BLaER1 (cell line): ENCODE measurements around the gene ZNF701.
"Not testable (repeated sequence)": the region's sequence is repeated elsewhere in the genome, so short reads cannot be mapped to it uniquely, and the experiment has no call there.

Source experiments
- H3K27ac ChIP-seq: shearing (Covaris generic); formaldehyde crosslinking; 2 replicates; pipeline ENCODE4 v1.8.1; 2022
- H3K27me3 ChIP-seq: shearing (Covaris generic); formaldehyde crosslinking; 2 replicates; pipeline ENCODE4 v1.8.1; 2022
- H3K36me3 ChIP-seq: shearing (Covaris generic); formaldehyde crosslinking; 2 replicates; pipeline ENCODE4 v1.8.1; 2022
- H3K4me1 ChIP-seq: shearing (Covaris generic); formaldehyde crosslinking; 2 replicates; pipeline ENCODE4 v1.8.1; 2022
- H3K4me2 ChIP-seq: shearing (Covaris generic); formaldehyde crosslinking; 2 replicates; pipeline ENCODE4 v1.8.1; 2022
- H3K4me3 ChIP-seq: shearing (Covaris generic); formaldehyde crosslinking; 2 replicates; pipeline ENCODE4 v1.8.1; 2022
- H3K9ac ChIP-seq: shearing (Covaris generic); formaldehyde crosslinking; 2 replicates; pipeline ENCODE4 v1.8.1; 2022
- H3K9me3 ChIP-seq: shearing (Covaris generic); formaldehyde crosslinking; 2 replicates; pipeline ENCODE4 v1.8.1; 2022
- H4K20me1 ChIP-seq: shearing (Covaris generic); formaldehyde crosslinking; 2 replicates; pipeline ENCODE4 v1.8.1; 2022
- Cebpa-rat ChIP-seq: shearing (Covaris generic); IDR thresholded peaks from 2 replicates; pipeline ENCODE4 v1.8.1; 2022

Gene ZNF701

DNA sequence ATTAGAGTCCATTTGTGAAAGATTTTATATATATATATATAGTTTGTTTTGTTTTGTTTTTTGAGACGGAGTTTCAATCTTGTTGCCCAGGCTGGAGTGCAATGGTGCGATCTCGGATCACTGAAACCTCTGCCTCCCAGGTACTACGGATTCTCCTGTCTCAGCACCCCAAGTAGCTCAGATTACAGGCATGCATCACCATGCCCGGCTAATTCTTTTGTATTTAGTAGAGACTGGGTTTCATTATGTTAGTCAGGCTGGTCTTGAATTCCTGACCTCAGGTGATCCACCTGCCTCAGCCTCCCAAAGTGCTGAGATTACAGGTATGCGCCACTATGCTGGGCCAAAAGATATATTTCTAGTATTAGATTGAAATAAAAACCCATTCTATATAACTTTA is 4.0 kb upstream of the ZNF701 start:
- TF ChIP-seq Cebpa-rat: no peak

DNA sequence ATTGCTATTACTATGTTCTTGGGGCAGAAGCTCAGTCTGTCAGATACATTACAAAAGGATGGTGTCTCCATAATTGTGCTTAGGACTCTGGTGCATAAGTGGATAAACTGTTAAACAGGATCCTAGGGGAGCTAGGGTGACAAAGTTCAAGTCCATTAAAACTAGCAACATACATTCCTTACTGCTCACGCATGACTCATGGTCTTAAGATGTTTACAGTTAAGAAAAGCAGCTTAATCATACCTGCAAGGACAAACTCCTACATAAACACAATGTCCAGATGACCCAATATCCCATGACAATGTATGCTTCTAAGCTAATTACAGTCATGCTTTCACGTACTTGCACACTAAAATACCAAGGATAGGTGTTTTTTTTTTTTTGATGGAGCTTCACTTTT is 3.5 kb upstream of the ZNF701 start:
- no peaks in the 10 kb centered on the region for H3K27me3 ChIP-seq
- H3K36me3 ChIP-seq: peaks cover 46% of the 10 kb centered on the region
- no peak overlapping the region for H3K27ac ChIP-seq
- peaks cover 35% of the 10 kb centered on the region for H3K9me3 ChIP-seq
- no peak overlapping the region for H3K9ac ChIP-seq
- H4K20me1 ChIP-seq: peaks cover 4% of the 10 kb centered on the region; the same call in 1 of the 2 replicates
- no peak overlapping the region for H3K4me2 ChIP-seq
- peaks cover 16% of the 10 kb centered on the region for H3K4me1 ChIP-seq
- H3K4me3 ChIP-seq: no peak overlapping the region
- no peak for TF ChIP-seq Cebpa-rat

More for the DNA sequence above, 4.0 kb upstream of the ZNF701 start:
- H3K27me3 ChIP-seq: no peaks in the 10 kb centered on the region
- H3K4me1 ChIP-seq: peaks cover 11% of the 10 kb centered on the region
- H3K9me3 ChIP-seq: peaks cover 40% of the 10 kb centered on the region
- H3K27ac ChIP-seq: no peak overlapping the region
- peaks cover 4% of the 10 kb centered on the region; the same call in 1 of the 2 replicates for H4K20me1 ChIP-seq
- no peak overlapping the region for H3K9ac ChIP-seq
- H3K36me3 ChIP-seq: peaks cover 48% of the 10 kb centered on the region
- H3K4me3 ChIP-seq: no peak overlapping the region
- no peak overlapping the region for H3K4me2 ChIP-seq

DNA sequence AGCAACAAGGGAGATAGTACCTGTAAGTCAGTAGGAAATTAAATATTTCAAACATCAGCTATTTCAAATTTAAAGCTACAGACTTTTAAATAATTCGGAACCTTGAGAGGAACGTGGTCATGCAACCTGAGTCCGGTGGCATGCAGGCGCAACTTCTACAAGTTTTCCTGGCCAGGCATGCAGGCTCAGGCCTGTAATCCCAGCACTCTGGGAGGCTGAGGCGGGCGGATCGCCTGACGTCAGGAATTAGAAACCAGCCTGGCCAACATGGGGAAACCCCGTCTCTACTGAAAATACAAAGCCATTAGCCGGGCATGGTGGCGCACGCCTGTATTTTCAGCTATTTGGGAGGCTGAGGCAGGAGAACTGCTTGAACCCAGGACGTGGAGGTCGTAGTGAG is 2.2 kb upstream of the ZNF701 start:
- Histone ChIP-seq H3K9ac (no peak overlapping the region), H3K4me1 (peaks cover 20% of the 10 kb centered on the region), H3K4me2 (no peak overlapping the region), H3K27me3 (no peaks in the 10 kb centered on the region), H4K20me1 (peaks cover 4% of the 10 kb centered on the region; the same call in 1 of the 2 replicates), H3K9me3 (peaks cover 25% of the 10 kb centered on the region), H3K36me3 (peaks cover 46% of the 10 kb centered on the region), H3K4me3 (no peak overlapping the region), H3K27ac (no peak overlapping the region)
- TF ChIP-seq Cebpa-rat: no peak

DNA sequence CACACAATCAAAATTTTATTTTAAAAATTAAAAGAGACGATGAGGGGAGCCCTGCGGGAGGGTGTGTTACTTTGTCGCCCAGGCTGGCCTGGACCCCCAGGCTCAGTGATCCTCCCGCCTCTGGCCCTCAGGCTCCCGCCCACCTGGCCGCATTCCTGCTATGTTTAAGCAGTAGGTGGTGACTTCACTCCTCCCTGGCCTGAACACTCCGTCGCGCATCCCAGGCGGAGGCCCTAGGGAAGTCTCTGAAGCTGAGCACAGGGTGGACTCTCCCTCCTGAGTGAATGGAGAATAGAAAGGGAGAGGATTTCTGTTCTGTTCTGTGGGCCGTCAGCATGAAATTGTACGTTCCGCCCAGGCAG is 468 bp upstream of the ZNF701 start:
- peaks cover 20% of the 10 kb centered on the region for H3K4me1 ChIP-seq
- peaks cover 46% of the 10 kb centered on the region for H3K36me3 ChIP-seq
- peak overlapping the region; percentile 63; the same call in 1 of the 2 replicates for H3K9ac ChIP-seq
- peaks cover 23% of the 10 kb centered on the region; the same call in 1 of the 2 replicates for H3K9me3 ChIP-seq
- peak overlapping the region; percentile 85 for H3K4me2 ChIP-seq
- not testable (repeated sequence) for H3K27me3 ChIP-seq, H3K27ac ChIP-seq, H4K20me1 ChIP-seq
- H3K4me3 ChIP-seq: peak overlapping the region; percentile 90

DNA sequence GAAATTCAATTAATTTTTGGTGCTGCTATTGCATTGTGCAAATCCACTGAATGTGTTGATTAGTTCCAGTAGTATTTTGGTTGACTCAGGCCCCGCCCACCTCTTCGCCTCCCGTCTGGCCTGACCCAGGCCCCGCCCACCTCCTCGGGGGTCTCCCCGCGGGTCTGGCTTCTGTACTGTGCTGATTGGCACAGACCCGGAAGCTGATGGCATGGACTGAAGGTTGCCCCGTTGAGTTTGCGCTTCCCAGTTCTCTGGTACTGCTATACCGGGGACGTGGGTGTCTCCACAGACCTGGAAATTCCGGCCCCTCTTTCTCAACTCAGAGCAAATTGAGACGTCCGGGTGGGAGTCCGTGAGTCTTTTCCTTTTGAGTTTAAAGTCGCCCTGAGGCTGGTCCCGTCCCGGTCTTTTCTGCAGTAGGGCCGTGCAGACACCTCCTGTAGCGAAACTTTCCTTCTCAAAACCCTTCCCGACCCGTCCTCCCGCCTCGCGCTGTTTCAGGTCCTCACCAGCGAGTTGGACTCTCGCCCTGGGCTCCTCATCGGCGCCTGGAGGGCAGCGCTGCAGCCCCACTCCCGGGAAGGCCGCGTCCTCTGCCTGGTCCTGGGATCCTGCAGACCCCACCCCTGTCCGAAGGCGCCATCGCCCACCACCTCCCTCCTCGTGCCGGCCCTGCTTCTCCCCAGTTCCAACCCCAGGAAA is 14.8 kb downstream of the ZNF701 start:
- no peak overlapping the region for H3K4me3 ChIP-seq
- H3K27ac ChIP-seq: no peak overlapping the region
- H3K9ac ChIP-seq: no peak overlapping the region
- H3K27me3 ChIP-seq: no peaks in the 10 kb centered on the region
- no peak overlapping the region for H3K4me2 ChIP-seq
- H3K9me3 ChIP-seq: peaks cover 45% of the 10 kb centered on the region
- no peaks in the 10 kb centered on the region for H4K20me1 ChIP-seq
- no peak for TF ChIP-seq Cebpa-rat
- peaks cover 95% of the 10 kb centered on the region for H3K36me3 ChIP-seq
- H3K4me1 ChIP-seq: no peaks in the 10 kb centered on the region

DNA sequence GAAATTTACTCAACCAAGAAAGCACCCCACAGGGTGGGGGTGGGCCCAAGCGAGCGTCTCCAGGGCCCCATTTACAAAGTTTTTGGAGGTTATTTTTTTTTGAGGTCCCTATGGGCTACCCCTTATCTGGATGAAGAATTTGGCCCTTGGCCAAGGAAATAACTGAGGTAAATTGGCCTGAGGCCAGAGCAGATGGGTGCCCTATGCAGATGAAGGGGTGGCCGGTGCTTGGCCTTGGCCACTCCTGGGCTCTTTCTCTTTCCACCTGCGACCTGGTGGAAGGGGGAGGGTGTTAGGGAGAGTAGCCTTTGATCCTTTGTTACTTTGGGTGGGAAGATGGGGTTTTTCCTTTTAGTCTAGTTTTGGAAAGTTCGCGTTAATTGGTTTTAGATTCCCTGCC is 15.5 kb downstream of the ZNF701 start:
- Histone ChIP-seq H3K27me3 (no peaks in the 10 kb centered on the region), H4K20me1 (no peaks in the 10 kb centered on the region), H3K4me3 (no peak overlapping the region), H3K27ac (no peak overlapping the region), H3K9ac (no peak overlapping the region), H3K4me1 (no peaks in the 10 kb centered on the region), H3K36me3 (peaks cover 95% of the 10 kb centered on the region), H3K4me2 (no peak overlapping the region), H3K9me3 (peaks cover 49% of the 10 kb centered on the region)
- no peak for TF ChIP-seq Cebpa-rat

DNA sequence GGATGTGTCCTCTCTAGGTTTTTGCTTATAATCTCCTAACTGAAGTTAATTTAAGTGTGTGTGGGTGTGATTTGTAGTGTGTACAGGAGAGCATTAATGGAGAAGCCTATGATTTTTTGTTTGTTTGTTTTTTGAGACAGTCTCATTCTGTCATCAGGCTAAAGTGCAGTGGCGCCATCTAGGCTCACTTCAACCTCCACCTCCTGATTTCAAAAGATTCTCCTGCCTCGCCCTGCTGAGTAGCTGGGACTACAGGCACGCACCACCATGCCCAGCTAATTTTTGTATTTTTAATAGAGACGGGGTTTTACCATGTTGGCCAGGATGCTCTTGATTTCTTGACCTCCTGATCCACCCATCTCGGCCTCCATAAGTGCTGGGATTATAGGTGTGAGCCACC is 20.6 kb downstream of the ZNF701 start:
- Histone ChIP-seq H4K20me1 (no peaks in the 10 kb centered on the region), H3K9ac (no peak overlapping the region), H3K4me3 (no peak overlapping the region), H3K4me1 (no peaks in the 10 kb centered on the region), H3K27me3 (no peaks in the 10 kb centered on the region), H3K27ac (no peak overlapping the region), H3K4me2 (no peak overlapping the region), H3K9me3 (peaks cover 43% of the 10 kb centered on the region; the same call in 1 of the 2 replicates), H3K36me3 (peaks cover 81% of the 10 kb centered on the region)
- no peak for TF ChIP-seq Cebpa-rat

DNA sequence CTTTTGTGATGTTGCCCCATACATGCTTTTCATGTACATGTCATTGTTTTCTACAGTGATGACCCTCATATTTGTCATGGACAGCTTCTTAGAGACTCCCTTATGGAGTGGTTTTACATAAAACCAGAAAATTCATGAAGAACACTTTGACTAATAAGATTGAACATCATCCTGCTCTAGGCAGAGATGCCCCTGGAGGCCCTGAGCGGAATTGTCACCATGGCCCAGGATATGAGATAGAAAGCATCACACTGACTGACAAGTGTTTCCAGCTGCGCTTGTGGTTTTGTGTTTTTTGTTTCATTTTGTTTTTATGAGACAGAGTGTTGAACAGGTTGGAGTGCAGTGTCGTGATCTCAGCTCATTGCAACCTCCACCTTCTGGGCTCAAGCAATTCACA is 22.2 kb downstream of the ZNF701 start:
- no peaks in the 10 kb centered on the region for H3K27me3 ChIP-seq
- no peak overlapping the region for H3K27ac ChIP-seq
- peaks cover 81% of the 10 kb centered on the region for H3K36me3 ChIP-seq
- no peak overlapping the region for H3K4me2 ChIP-seq
- H4K20me1 ChIP-seq: no peaks in the 10 kb centered on the region
- H3K4me1 ChIP-seq: no peaks in the 10 kb centered on the region
- H3K9me3 ChIP-seq: peaks cover 59% of the 10 kb centered on the region
- H3K4me3 ChIP-seq: no peak overlapping the region
- H3K9ac ChIP-seq: no peak overlapping the region
- no peak for TF ChIP-seq Cebpa-rat

DNA sequence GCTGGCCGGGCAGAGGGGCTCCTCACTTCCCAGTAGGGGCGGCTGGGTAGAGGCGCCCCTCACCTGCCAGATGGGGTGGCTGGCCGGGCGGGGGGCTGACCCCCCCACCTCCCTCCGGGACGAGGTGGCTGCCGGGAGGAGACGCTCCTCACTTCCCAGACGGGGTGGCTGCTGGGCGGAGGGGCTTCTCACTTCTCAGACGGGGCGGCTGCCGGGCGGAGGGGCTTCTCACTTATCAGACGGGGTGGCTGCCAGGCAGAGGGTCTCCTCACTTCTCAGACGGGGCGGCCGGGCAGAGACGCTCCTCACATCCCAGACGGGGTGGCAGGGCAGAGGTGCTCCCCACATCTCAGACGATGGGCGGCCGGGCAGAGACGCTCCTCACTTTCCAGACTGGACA is 23.4 kb downstream of the ZNF701 start:
- H3K27me3 ChIP-seq, H3K4me3 ChIP-seq, H3K27ac ChIP-seq, H3K4me2 ChIP-seq, H3K9ac ChIP-seq, H4K20me1 ChIP-seq, H3K4me1 ChIP-seq: not testable (repeated sequence)
- Histone ChIP-seq H3K9me3 (peaks cover 63% of the 10 kb centered on the region), H3K36me3 (peaks cover 82% of the 10 kb centered on the region)

DNA sequence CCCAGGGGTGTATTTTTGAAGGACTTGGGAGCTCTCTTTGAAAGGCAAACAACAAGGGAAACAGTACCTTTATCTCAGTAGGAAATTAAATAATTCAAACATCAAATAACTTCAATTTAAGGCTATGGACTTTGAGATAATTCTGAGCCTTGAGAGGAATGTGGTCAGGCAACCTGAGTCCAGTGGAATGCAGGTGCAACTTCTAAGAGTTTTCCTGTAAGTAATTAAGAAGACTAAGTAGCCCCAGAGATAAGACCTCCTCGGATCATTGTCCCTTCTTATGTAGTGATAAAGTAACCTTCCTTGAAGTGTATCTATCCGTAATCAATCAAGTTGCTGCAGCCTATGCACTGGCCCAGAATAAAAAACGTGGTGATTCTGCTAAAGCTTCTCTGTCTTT is 29.2 kb downstream of the ZNF701 start:
- no peak for TF ChIP-seq Cebpa-rat
- H3K4me1 ChIP-seq: peaks cover 22% of the 10 kb centered on the region
- H3K4me3 ChIP-seq: no peak overlapping the region
- no peak overlapping the region for H3K4me2 ChIP-seq
- H4K20me1 ChIP-seq: peaks cover 9% of the 10 kb centered on the region; the same call in 1 of the 2 replicates
- H3K9me3 ChIP-seq: peaks cover 35% of the 10 kb centered on the region
- no peak overlapping the region for H3K27ac ChIP-seq
- H3K9ac ChIP-seq: no peak overlapping the region
- H3K27me3 ChIP-seq: no peaks in the 10 kb centered on the region
- peaks cover 61% of the 10 kb centered on the region for H3K36me3 ChIP-seq

DNA sequence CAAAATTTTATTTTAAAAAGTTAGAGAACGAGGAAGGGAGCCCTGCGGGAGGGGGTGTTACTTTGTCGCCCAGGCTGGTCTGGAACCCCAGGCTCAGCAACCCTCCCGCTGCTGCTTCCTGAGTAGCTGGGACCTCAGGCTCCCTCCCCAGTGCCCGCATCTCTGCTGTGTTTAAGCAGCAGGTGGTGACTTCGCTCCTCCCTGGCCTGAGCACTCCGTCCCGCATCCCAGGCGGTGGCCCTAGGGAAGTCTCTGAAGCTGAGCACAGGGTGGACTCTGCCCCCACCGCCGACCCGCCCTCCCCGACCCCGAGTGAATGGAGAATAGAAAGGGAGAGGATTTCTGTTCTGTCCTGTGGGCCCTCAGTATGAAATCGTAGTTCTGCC is 30.5 kb downstream of the ZNF701 start:
- TF ChIP-seq Cebpa-rat: no peak
- H3K36me3 ChIP-seq: peaks cover 61% of the 10 kb centered on the region
- peaks cover 22% of the 10 kb centered on the region for H3K4me1 ChIP-seq
- H3K4me3 ChIP-seq: peak overlapping the region; percentile 86
- H3K27me3 ChIP-seq: no peaks in the 10 kb centered on the region
- peak overlapping the region; percentile 88 for H3K4me2 ChIP-seq
- H3K9me3 ChIP-seq: peaks cover 35% of the 10 kb centered on the region
- H3K27ac ChIP-seq: no peak overlapping the region
- H4K20me1 ChIP-seq: peaks cover 9% of the 10 kb centered on the region; the same call in 1 of the 2 replicates
- H3K9ac ChIP-seq: peak overlapping the region; percentile 89
